Adrenal gland (tissue), 12 donors: ENCODE results near the gene ZBTB4. TPM values are rescaled to one million over a fixed set of nuclear protein-coding genes. Genes with fewer than 3 reads are reported as not detected.

Experiments
- DNase-seq, 7 donors: peaks; one replicate each; pipeline ENCODE4 v3.0.0-alpha.2; 2019 to 2020
- H3K27ac ChIP-seq, 5 donors: fragments of 200-600 bp; sonication (generic) in 4 of 5; 1 replicate in 3 of 5; 2 replicates in 2 of 5; pipeline versions ENCODE4 v1.5.1 to v1.8.0; 2016 to 2020; ENCODE audit warnings: mild to moderate bottlenecking in 1 of 5
- H3K27me3 ChIP-seq: fragments of 200-600 bp; 2 replicates; pipeline ENCODE4 v1.8.0; 2021
- H3K36me3 ChIP-seq, 2 donors: fragments of 200-600 bp; replicated peaks in 1 of 2; 1 replicate in 1 of 2; 2 replicates in 1 of 2; pipeline versions ENCODE4 v1.5.1 to v1.8.0; 2018 to 2022
- H3K4me1 ChIP-seq, 2 donors: fragments of 200-600 bp; replicated peaks in 1 of 2; 1 replicate in 1 of 2; 2 replicates in 1 of 2; pipeline versions ENCODE4 v1.5.1 to v1.8.0; 2018 to 2021
- H3K4me3 ChIP-seq, 4 donors: fragments of 200-600 bp; sonication (generic) in 3 of 4; one replicate each; pipeline ENCODE4 v1.5.1; 2016 to 2018
- H3K9me3 ChIP-seq, 3 donors: fragments of 200-600 bp; sonication (generic) in 1 of 3; replicated peaks in 1 of 3; 1 replicate in 2 of 3; 2 replicates in 1 of 3; pipeline versions ENCODE4 v1.5.1 to v1.8.0; 2016 to 2021
- POLR2A ChIP-seq, 2 donors: fragments of 450-650 bp; IDR thresholded peaks; one replicate each; pipeline ENCODE4 v1.6.1; 2017; ENCODE audit warnings: antibody characterized with exemption in 2 of 2, mild to moderate bottlenecking in 2 of 2, moderate library complexity in 1 of 2
- WGBS, 4 donors: extraction: QIAGEN DNeasy Blood & Tissue Kit in 2 of 4; methylation state at CpG; one replicate each; pipeline versions ENCODE4 v1.1.5 to v1.1.7; 2013 to 2017; 5-methylcytosine and 5-hydroxymethylcytosine counted together
- intact Hi-C, 2 donors: fragments of 100-400 bp; cut with DNase I; formaldehyde crosslinking; loops; one replicate each; pipeline versions ENCODE4 v1.14.1 to v1.15.0; 2022 to 2023
- polyA plus RNA-seq, 3 donors: library from polyadenylated mRNA; stranded (reverse); fragments of 200-250 nt in 2 of 3; fragments of 350-450 nt in 1 of 3; fragmentation: Illumina TruSeq in 1 of 3; extraction: RNeasy Lipid Tissue Mini Kit (QIAGEN cat#74804) in 1 of 3; gene quantifications; one replicate each; pipeline ENCODE4 v1.2.3, GENCODE V29; 2013 to 2014
- total RNA-seq, 9 donors: library from RNA; depleted of rRNA in 4 of 9; stranded (reverse); fragments of >200 nt in 4 of 9; fragments of 120-200 nt in 1 of 9; fragmentation: NEBNext Ultra II Directional in 1 of 9; extraction: Animal tissue kit (Norgen Biotek cat#: 25700) in 1 of 9; gene quantifications; one replicate each; pipeline versions ENCODE4 v1.1.0 to v1.2.4, GENCODE V29; 2013 to 2023
- TF ChIP-seq, protein P1 (sequence below), 6 experiments: fragments of 450-650 bp in 4 of 6; fragments of 200-600 bp in 2 of 6; sonication (generic) in 1 of 6; IDR thresholded peaks; 1 replicate in 5 of 6; 2 replicates in 1 of 6; pipeline versions ENCODE4 v1.5.1 to v1.8.0; 2016 to 2021; ENCODE audit warnings: antibody characterized with exemption in 6 of 6, mild to moderate bottlenecking in 2 of 6, moderate library complexity in 1 of 6
- donor health status: healthy with polysubstance abuse.
- donor health status: Bipolar disorder and iron deficiency.
- donor health status: DM: yes; HTN: yes; CAD: no.
- donor health status: DM: no; HTN: no; CAD: no.
- donor health status: DM: no; HTN: no; CAD: no.
- donor health status: DM: yes; HTN: yes; CAD: no.

The ZBTB4 gene
- total and polyA plus RNA-seq, 12 donors: 16.6 to 111 (median 66.5) TPM

DNA sequence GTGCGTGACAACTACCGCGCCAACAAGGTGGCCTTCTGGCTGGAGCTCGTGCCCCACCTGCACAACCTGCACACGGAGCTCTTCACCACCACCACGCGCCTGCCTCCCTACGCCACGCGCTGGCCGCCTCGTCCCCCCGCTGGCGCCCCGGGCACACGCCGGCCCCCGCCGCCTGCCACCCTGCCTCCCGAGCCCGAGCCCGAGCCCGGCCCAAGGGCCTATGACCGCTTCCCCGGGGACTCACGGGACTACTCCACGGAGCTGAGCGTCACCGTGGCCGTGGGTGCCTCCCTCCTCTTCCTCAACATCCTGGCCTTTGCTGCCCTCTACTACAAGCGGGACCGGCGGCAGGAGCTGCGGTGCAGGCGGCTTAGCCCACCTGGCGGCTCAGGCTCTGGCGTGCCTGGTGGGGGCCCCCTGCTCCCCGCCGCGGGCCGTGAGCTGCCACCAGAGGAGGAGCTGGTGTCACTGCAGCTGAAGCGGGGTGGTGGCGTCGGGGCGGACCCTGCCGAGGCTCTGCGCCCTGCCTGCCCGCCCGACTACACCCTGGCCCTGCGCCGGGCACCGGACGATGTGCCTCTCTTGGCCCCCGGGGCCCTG lies 62.3 kb downstream of the ZBTB4 start:
- TF ChIP-seq POLR2A (IDR thresholded peaks at IDR 0.05): no peak
- TF ChIP-seq, protein P1, sequence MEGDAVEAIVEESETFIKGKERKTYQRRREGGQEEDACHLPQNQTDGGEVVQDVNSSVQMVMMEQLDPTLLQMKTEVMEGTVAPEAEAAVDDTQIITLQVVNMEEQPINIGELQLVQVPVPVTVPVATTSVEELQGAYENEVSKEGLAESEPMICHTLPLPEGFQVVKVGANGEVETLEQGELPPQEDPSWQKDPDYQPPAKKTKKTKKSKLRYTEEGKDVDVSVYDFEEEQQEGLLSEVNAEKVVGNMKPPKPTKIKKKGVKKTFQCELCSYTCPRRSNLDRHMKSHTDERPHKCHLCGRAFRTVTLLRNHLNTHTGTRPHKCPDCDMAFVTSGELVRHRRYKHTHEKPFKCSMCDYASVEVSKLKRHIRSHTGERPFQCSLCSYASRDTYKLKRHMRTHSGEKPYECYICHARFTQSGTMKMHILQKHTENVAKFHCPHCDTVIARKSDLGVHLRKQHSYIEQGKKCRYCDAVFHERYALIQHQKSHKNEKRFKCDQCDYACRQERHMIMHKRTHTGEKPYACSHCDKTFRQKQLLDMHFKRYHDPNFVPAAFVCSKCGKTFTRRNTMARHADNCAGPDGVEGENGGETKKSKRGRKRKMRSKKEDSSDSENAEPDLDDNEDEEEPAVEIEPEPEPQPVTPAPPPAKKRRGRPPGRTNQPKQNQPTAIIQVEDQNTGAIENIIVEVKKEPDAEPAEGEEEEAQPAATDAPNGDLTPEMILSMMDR (IDR thresholded peaks at IDR 0.05): no peak
- intact Hi-C loops: no loop called here
- Histone ChIP-seq H3K36me3 (no peaks in the 10 kb centered on the region), H3K4me1 (no peaks in the 10 kb centered on the region), H3K4me3 (no peak overlapping the region), H3K27me3 (no peaks in the 10 kb centered on the region), H3K27ac (no peak overlapping the region), H3K9me3 (no peaks in the 10 kb centered on the region)
- DNase-seq: no peak
- 92 to 97% (median 95%) methylated on average over 30 to 54 of the region's 54 CpGs for WGBS, 4 donors

DNA sequence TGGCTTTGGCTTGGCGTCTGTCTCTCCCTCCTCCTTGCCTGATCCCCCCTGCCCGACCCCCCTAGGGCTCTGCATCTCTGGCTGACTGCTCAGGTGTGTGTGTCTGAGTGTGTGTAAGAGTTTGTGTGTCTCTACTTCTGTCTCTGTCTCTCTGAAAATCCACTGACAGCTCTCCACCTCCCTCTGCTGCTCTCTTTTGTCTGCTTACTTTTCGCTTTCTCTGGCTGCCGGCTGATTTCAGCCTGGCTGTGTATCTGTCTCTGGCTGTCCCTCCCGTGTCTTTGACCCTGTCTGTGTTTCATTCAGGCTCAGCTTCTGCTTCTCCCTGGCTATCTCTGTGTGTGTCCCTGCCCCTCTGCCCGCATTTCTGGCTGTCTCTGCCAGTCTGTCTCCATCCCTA lies 63.1 kb downstream of the ZBTB4 start:
- DNase-seq: no peak
- Histone ChIP-seq H3K9me3 (no peaks in the 10 kb centered on the region), H3K36me3 (no peaks in the 10 kb centered on the region), H3K27ac (no peak overlapping the region), H3K27me3 (no peaks in the 10 kb centered on the region), H3K4me1 (no peaks in the 10 kb centered on the region), H3K4me3 (no peak overlapping the region)
- intact Hi-C loops: no loop called here
- WGBS, 4 donors: 72 to 80% (median 79%) methylated on average over 5 to 6 of the region's 6 CpGs
- TF ChIP-seq, protein P1 (IDR thresholded peaks at IDR 0.05): no peak
- no peak for TF ChIP-seq POLR2A (IDR thresholded peaks at IDR 0.05)

DNA sequence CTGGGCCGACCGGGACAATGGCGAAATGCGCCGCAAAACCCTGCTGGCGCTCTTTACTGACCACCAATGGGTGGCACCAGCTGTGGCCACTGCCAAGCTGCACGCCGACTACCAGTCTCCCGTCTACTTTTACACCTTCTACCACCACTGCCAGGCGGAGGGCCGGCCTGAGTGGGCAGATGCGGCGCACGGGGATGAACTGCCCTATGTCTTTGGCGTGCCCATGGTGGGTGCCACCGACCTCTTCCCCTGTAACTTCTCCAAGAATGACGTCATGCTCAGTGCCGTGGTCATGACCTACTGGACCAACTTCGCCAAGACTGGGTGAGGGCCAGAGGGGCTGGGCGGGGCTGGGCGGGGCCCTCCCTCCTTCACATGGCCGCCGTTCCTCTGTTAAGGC lies 63.6 kb downstream of the ZBTB4 start:
- Histone ChIP-seq H3K4me3 (no peak overlapping the region), H3K27ac (no peak overlapping the region), H3K9me3 (no peaks in the 10 kb centered on the region), H3K36me3 (no peaks in the 10 kb centered on the region), H3K4me1 (no peaks in the 10 kb centered on the region), H3K27me3 (no peaks in the 10 kb centered on the region)
- WGBS, 4 donors: 88 to 94% (median 92%) methylated on average over 9 to 23 of the region's 23 CpGs
- no peak for DNase-seq
- intact Hi-C loops: no loop called here
- TF ChIP-seq, protein P1 (IDR thresholded peaks at IDR 0.05): no peak
- no peak for TF ChIP-seq POLR2A (IDR thresholded peaks at IDR 0.05)

DNA sequence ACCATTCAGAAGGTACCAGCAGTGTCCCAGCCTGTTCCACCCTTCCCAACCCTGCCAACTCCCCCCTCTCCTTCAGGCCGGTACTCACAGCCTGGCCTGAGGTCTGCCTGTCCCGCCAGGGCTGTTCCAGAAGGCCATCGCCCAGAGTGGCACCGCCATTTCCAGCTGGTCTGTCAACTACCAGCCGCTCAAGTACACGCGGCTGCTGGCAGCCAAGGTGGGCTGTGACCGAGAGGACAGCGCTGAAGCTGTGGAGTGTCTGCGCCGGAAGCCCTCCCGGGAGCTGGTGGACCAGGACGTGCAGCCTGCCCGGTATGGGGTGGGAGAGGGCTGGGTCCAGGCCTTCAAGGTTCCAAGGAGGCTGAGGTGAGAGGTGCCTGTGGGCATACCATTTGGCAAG lies 64.6 kb downstream of the ZBTB4 start:
- Histone ChIP-seq H3K4me3 (no peak overlapping the region), H3K36me3 (no peaks in the 10 kb centered on the region), H3K9me3 (no peaks in the 10 kb centered on the region), H3K27ac (no peak overlapping the region), H3K4me1 (no peaks in the 10 kb centered on the region), H3K27me3 (no peaks in the 10 kb centered on the region)
- intact Hi-C loops: no loop called here
- WGBS, 4 donors: 84 to 89% (median 89%) methylated on average over 14 of the region's 14 CpGs
- no peak for DNase-seq
- TF ChIP-seq, protein P1 (IDR thresholded peaks at IDR 0.05): no peak
- TF ChIP-seq POLR2A (IDR thresholded peaks at IDR 0.05): no peak
